GM19455 (cell line): ENCODE measurements around the gene TTLL4.

ENCODE experiments used
- ATAC-seq: cut with Tn5 transposase; IDR thresholded peaks from one replicate; pipeline ENCODE4 v1.9.1; 2021; ENCODE audit not compliant: unreplicated experiment

Gene TTLL4

GRCh38 chr2:218780851-218781690 lies 70.4 kb downstream of the TTLL4 start:
- ATAC-seq: no peak

- ATAC-seq: no peak
Observed at GRCh38 chr2:218781691-218782527, 71.3 kb downstream of the TTLL4 start, which contains the start of gene CYP27A1. CYP27A1 (plus strand) TSS chr2:218782147; CDS start chr2:218782183, 36 bp downstream.

GRCh38 chr2:218782528-218782844 lies 71.9 kb downstream of the TTLL4 start:
- no peak for ATAC-seq

GRCh38 chr2:218783688-218784087 lies 73.1 kb downstream of the TTLL4 start:
- no peak for ATAC-seq

GRCh38 chr2:218785103-218785502 lies 74.5 kb downstream of the TTLL4 start:
- no peak for ATAC-seq

- ATAC-seq: no peak
Observed at GRCh38 chr2:218786133-218786532, 75.5 kb downstream of the TTLL4 start.

- ATAC-seq: no peak
Observed at GRCh38 chr2:218788529-218789255, 78.1 kb downstream of the TTLL4 start.

GRCh38 chr2:218792433-218792832 lies 81.8 kb downstream of the TTLL4 start:
- ATAC-seq: no peak

- no peak for ATAC-seq
Observed at GRCh38 chr2:218796691-218797090, 86.1 kb downstream of the TTLL4 start.

GRCh38 chr2:218798767-218799504 lies 88.3 kb downstream of the TTLL4 start:
- no peak for ATAC-seq

GRCh38 chr2:218799990-218800389 lies 89.4 kb downstream of the TTLL4 start:
- no peak for ATAC-seq

GRCh38 chr2:218802386-218802994 lies 91.9 kb downstream of the TTLL4 start:
- ATAC-seq: no peak

- ATAC-seq: no peak
Observed at GRCh38 chr2:218804817-218805216, 94.2 kb downstream of the TTLL4 start.
